LNCaP clone FGC (cell line): ENCODE results near the gene LSM6.

Source experiments
- DNase-seq: peaks from one replicate; pipeline ENCODE4 v3.0.0-alpha.2; 2011; ENCODE audit warnings: low read depth
- H3K4me3 ChIP-seq: 2 replicates; pipeline ENCODE4 v1.5.1; 2011; ENCODE audit warnings: mild to moderate bottlenecking, low read depth, low read length, control low read depth
- TF ChIP-seq, protein P1 (sequence below): IDR thresholded peaks from 2 replicates; pipeline ENCODE4 v1.5.1; 2012; ENCODE audit warnings: mild to moderate bottlenecking; ENCODE audit not compliant: control insufficient read depth, insufficient read depth; ENCODE audit errors: extremely low read depth

LSM6 gene

DNA sequence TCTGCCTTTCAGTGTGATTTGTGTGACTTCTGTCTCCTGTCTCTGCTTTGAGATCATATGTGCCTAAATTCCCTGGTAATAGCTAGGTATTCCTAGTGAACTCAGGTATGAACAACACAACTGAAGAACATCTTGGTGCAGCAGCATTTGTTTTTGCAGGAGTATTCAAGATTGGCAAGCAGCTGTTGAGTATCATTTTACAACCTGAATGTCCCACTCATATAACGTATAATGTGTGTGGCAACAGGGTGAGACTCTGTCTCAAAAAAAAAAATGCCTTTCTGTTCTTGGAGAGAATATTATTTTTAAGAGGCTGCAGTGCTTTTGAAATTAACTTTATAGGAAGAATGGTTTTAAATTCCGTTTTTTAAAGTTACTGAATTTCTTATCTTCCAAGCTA is 7.7 kb downstream of the LSM6 start:
- no peak overlapping the region for H3K4me3 ChIP-seq
- no peak for DNase-seq
- TF ChIP-seq, protein P1, sequence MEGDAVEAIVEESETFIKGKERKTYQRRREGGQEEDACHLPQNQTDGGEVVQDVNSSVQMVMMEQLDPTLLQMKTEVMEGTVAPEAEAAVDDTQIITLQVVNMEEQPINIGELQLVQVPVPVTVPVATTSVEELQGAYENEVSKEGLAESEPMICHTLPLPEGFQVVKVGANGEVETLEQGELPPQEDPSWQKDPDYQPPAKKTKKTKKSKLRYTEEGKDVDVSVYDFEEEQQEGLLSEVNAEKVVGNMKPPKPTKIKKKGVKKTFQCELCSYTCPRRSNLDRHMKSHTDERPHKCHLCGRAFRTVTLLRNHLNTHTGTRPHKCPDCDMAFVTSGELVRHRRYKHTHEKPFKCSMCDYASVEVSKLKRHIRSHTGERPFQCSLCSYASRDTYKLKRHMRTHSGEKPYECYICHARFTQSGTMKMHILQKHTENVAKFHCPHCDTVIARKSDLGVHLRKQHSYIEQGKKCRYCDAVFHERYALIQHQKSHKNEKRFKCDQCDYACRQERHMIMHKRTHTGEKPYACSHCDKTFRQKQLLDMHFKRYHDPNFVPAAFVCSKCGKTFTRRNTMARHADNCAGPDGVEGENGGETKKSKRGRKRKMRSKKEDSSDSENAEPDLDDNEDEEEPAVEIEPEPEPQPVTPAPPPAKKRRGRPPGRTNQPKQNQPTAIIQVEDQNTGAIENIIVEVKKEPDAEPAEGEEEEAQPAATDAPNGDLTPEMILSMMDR, result no peak

DNA sequence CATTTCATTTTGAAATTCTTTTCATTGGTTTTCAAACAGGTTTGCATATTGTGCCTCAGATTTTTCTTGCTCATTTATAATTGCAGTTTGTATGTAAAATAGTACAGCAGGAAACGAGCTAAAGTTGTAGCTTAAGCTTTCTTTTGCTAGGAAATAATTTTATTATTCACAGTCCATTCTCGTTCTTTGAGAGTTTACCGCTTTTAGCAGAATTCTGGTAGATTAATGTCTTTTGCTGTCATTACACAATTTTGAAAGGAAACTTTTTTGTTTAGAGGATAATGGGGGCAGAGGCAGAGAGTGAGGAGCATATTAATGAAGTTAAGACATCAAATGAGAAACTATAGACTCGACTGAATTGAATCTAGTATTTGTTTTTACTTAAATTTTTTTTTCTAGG is 10.5 kb downstream of the LSM6 start:
- no peak overlapping the region for H3K4me3 ChIP-seq
- TF ChIP-seq, protein P1, result no peak
- DNase-seq, result no peak

DNA sequence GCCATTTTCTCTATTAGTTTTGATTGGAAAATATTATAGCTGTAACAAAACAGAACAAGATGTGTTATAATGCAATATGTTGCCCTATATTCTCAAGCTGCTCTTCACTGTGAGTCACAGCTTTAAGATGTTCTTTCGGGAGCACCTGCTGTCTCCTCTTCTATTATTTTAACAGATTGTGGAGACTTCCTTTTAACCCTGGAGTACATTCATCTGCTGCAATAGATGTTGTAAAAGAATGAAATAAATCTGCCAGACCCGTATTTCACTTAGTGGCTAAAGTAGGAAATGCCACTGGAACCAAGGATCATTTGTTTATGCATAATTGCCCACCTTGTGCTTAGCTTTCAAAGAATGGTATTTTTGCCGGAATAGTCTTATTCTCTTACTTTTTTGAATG is 11.1 kb downstream of the LSM6 start:
- TF ChIP-seq, protein P1, result no peak
- DNase-seq, result no peak
- no peak overlapping the region for H3K4me3 ChIP-seq

DNA sequence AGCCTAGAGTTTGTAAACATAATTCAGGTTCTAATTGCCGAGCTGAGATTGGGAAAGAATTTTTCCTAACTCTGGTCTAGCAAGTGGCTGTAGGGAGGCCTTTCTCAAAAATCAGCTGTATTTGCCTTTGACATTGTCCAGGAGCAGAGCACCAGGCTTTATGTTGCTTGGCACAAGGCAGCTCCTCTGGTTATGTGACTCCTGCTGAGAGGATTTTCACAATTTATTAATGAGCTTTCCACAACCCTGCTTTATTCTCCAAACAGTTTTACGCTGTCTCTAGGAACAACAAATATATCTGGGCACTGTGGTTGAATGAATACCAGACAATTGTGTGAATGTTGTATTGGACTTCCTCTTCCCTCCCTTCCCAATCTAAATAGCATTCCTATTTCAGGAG is 14.9 kb downstream of the LSM6 start:
- no peak for DNase-seq
- TF ChIP-seq, protein P1, result no peak

DNA sequence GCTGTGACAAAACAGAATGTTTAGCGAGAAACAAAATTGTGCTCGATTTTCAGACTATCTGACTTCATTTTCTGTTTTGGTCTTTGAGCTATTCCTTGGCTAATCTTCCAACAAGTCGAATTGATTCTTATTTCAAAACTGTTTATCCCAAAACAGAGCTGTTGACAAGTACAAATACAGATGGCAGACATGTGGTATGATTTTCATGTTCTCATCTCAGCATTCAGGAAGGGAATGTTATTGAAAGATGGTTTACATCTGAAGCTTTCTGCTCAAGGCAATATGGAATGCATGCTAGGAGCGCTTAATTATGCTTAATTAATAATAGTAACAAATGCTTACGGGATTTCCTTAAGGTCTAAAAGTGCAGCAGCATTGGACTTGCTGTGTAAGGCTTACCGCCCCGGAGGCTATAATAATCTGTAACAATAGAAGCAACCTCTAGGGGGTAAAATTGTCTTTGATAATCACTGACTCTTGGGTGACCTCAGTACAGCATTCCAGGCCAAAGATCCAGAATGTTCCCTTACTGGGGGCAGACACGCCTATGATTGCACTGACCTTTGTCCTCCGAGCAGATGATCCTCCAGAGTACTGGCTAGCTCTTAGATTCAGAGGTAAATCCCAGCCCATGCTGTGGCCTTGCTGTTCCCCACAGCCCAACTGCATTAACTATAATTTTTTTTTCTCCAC is 16.4 kb downstream of the LSM6 start:
- DNase-seq, result no peak
- TF ChIP-seq, protein P1, result no peak
- H3K4me3 ChIP-seq, result no peak overlapping the region

More for the DNA sequence above, 14.9 kb downstream of the LSM6 start:
- H3K4me3 ChIP-seq, result no peak overlapping the region

DNA sequence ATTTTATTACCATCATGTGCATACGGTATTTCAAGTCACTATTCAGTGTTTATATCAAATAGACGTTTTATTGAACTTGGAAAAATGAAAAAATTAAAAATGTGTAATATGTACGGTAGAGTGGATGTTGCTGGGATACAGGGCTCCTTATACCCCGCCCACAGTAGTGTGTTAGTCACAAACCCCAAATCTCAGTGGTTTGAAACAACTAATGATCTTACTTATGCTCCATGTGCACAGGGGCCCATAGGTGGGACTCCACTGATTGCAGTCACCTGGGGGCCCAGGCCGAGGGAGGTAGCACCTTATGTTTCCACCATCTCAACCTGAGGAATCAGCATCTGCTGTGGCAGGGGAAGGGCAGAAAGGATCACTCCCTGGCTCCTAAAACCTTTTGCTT is 18.1 kb downstream of the LSM6 start:
- no peak for DNase-seq
- no peak overlapping the region for H3K4me3 ChIP-seq
- TF ChIP-seq, protein P1, result no peak

DNA sequence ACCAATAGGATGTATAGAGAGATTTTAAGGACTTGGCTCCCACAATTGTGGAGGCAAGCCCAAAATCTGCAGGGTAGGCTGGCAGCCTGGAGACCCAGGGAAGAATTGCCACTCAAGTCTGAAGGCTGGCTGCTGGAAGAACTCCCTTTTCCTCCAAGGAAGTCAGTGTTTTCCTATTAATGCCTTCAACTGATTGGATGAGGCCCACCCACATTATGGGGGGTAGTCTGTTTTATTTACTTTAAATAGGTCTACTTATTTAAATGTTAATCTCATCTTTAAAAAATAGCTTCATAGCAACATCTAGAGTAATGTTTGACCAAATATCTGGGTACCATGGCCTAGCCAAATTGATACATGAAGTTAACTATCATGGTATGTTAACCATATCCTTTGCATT is 18.7 kb downstream of the LSM6 start:
- TF ChIP-seq, protein P1, result no peak
- no peak for DNase-seq
- H3K4me3 ChIP-seq, result no peak overlapping the region
